Glomerular endothelial cell (primary cell): ENCODE measurements around the gene ADGRL3. TPM values are rescaled to one million over a fixed set of nuclear protein-coding genes. Genes with fewer than 3 reads are reported as not detected.

Experiments
- DNase-seq: peaks from one replicate; pipeline ENCODE4 v3.0.0-alpha.2; 2011; ENCODE audit warnings: low read depth, low spot score; ENCODE audit errors: extremely low read depth
- total RNA-seq: library from RNA; depleted of rRNA; stranded (reverse); fragments of >200 nt; gene quantifications from 2 replicates; pipeline ENCODE4 v1.2.3, GENCODE V29; 2015

Gene ADGRL3
- 1.1 and 1.2 TPM in 2 replicates for total RNA-seq

DNA sequence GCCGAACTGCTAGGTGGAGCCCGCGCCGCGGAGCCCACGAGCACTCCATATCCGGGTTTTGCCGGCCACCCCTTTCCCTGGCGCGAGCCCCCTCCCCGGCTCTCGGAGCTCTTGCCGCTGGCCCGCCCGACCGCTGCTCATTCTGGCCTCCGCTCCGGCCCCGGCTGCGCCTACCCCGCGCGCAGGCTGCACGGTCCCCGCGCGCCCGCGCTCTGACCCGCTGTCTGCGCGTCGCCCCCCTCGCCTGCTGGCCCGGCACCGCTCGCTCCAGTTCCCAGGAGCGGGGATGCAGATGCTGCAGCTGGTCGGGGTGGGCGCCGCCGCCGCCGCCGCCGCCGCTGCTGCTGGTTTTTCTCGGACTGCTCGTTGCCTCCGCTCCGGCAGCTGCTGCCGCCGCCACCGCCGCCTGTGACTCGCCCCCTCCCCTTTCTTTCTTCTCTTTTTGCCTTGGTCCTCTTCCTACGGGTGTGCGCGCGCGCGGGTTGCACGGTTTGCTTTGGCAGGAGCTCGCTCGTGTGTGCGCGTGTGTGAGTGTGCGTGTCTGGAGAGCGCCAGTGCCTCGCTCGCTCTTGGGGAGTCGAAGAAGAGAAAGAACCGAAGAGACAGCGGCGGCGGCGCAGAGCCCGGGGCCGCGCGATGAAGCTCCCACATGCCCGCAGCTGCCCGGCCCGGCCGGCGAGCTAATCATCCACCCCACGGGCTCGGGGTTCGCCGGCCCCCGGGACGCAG, at the start of gene ADGRL3:
Gene ADGRL3 (plus strand): TSS at position 140 of the 729 bp plus-strand sequence.
- DNase-seq: no peak

GRCh38 chr4:61152433-61152832, 47.7 kb upstream of the ADGRL3 start:
- no peak for DNase-seq

- DNase-seq: no peak
These were observed 39.6 kb upstream of the ADGRL3 start for GRCh38 chr4:61160478-61160877.

DNA sequence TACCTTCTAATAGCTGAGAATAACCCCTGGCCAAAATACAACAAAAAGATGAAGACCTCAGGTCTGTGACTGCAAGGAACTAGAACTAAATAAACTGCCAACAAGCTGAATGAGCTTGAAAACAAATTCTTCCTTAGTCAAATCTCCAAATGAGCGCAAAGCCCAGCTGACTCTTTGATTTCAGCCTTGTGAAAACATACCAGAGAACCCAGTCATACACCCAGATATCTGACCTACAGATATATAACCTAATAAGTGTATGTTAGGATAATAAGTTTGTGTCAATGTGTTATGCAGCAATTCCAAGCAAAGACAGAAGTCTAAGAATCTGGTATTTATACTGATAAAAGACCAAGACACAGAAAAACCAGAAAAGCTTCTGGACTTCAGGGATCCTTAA, 38.0 kb upstream of the ADGRL3 start:
- no peak for DNase-seq

GRCh38 chr4:61173799-61174198, 26.3 kb upstream of the ADGRL3 start:
- no peak for DNase-seq

DNA sequence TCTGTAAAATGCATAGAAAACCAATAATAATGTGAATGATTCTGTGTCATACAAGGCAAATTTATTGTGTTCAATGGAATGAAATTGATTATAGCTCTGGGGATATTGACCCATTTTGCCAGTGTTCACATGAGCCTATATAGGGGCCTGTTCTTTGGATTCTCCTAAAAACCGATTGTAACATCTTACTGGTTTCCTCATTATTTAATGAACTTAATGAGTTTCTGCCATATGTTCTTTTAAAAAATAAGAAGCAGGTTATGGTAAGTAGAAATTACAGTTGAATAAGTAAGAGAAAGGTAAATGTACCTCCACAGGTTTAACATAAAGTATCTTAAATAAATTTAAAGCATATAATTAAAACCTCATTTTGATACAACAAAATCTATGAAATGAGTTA, 24.6 kb upstream of the ADGRL3 start:
- DNase-seq: no peak

GRCh38 chr4:61177367-61177766, 22.8 kb upstream of the ADGRL3 start:
- DNase-seq: no peak

GRCh38 chr4:61180405-61180804, 19.7 kb upstream of the ADGRL3 start:
- no peak for DNase-seq

- DNase-seq: no peak
These were observed 17.2 kb upstream of the ADGRL3 start for GRCh38 chr4:61182915-61183314.

DNA sequence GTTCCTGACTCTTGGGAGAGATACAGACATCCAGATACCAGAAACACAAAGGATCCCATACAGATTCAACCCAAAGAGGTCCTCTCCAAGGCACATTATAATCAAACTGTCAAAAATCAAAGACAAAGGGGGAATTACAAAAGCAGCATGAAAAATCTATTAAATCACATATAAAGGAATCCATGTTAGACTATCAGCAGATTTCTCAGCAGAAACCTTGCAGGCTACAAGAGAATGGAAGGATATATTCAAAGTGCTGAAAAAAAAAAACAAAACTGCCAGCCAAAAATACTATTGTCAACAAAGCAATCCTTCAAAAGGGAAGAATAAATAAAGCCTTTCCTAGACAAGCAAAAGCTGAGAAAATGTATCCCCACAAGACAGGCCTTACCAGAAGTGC, 14.8 kb upstream of the ADGRL3 start:
- no peak for DNase-seq

DNA sequence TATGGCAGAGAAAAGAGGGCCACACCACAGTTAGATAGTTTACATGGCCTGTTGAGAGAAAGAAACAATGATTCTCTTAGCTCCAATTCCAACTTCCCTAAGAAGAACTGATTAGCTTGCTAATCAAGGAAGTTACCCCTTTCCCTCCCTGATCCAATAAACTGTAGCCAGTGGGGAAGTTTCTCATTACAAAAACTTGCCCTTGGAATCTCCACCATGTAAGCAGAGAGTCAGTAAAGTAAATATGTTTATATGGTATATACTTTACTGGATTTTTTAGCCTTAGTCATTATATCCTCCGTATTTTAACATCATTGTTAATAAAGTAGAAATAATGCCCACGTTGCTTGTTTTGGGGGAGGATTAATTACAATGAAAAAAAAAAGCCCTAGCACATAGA, 7.7 kb upstream of the ADGRL3 start:
- no peak for DNase-seq

- DNase-seq: no peak
These were observed 6.3 kb upstream of the ADGRL3 start for GRCh38 chr4:61193863-61194262.

GRCh38 chr4:61194571-61194970, 5.6 kb upstream of the ADGRL3 start:
- no peak for DNase-seq

DNA sequence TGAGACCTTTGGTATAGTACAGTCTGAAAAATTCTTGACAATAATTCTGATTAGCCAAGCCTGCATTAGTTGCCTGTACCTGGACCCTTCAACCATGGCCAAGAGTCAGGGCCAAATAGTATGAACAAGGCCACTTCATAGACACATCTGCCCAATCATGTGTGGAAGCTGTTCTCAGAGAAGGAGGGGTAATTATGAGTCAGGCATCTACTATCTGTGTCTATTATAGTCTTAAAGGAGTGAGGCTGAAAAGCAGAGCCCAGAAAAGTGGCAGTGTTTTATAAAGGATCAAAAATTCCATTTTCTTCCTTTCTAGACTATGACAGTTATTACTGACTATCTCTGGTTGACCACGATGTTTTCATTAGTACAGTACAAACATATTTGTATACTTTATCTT, 5.0 kb upstream of the ADGRL3 start:
- DNase-seq: no peak

DNA sequence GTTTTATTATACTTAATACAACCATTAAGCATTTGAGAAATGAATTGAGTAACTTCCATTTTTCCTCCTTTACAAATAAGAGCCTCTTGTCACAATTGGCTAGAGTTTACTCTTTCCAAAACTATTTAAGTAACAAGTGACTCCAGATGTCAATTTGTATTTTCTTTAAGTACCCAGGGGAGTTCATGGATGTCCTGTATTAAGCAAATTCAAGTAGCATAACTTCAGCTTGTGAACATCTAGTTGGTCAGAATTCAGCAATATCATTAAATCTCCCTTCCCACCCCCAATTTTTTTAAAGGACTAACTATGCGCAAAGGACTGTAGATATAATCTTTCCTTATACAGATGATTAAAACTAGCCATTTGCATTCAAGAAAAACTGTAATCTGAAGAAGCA, 1.4 kb upstream of the ADGRL3 start:
- no peak for DNase-seq

- DNase-seq: no peak
These were observed 296 bp upstream of the ADGRL3 start for GRCh38 chr4:61199873-61200186.

- DNase-seq: peak; percentile 2
These were observed 895 bp downstream of the ADGRL3 start for GRCh38 chr4:61200916-61201526.

GRCh38 chr4:61201561-61201960, 1.4 kb downstream of the ADGRL3 start:
- no peak for DNase-seq

DNA sequence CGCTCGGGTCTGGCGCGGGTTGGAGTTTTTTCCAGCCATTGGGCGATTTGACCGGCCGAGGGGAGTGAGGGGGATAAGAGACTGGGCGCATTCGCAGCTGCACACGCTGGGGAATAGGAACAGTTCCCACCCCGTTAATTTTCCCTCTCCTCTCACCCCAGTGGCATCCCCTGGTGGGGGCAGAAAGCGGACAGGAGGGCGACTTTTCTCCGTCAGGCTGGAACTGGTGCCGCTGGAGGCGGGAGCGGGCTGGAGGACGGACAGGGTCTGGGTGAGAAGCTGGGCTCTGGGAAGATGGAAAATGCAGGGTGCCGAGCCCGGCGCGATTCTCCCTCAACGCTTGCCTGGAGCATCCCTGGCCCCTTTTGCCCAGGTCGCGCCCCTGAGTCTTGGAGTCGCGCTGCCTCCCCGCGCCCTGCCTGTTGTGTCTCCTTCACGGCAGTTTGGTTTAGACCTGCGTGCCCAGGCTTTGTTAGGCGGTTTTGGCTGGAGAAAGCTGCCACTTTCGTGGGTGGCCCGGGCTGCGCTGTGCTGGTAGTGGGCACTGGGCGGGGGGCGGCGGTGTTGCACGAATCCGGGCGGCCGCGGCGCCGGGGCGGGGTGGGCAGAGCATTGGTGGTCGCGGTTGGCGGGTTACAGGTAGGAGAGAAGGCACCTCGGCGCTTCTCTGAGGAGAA, 2.0 kb downstream of the ADGRL3 start:
- no peak for DNase-seq

- no peak for DNase-seq
These were observed 2.7 kb downstream of the ADGRL3 start for GRCh38 chr4:61202638-61203435.

DNA sequence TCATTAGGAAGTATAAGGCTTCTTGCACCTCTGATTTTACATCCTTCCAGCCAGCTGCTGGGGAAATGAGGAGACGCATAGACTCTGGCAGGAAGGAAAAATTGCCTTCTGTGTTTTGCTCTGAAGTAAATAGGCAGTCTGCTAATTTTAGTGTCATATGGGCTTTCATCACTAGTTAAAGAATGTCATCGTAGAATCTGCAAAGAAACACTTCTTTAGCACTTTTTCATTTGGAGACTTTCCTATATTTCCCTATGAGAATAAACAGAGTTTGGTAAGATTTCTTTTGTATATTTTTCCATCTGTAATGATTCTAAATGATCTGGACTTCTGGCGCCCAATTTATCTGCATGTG, 3.3 kb downstream of the ADGRL3 start:
- no peak for DNase-seq
